Stimulated activated CD8-positive, alpha-beta memory T cell treated with anti-CD3 and anti-CD28 coated beads, Interleukin-7, amount 100 ng/mL, for 48 hours (primary cell): ENCODE data around the gene PDCD7.
"Not testable (repeated sequence)": the region's sequence is repeated elsewhere in the genome, so short reads cannot be mapped to it uniquely, and the experiment has no call there.

Experiments used
- DNase-seq, 2 donors: peaks; one replicate each; pipeline ENCODE4 v3.0.0-alpha.2; 2020; ENCODE audit warnings: low read depth in 1 of 2; ENCODE audit errors: extremely low read depth in 1 of 2

The PDCD7 gene

GRCh38 chr15:65076486-65077290 is 56.9 kb downstream of the PDCD7 start, which contains the start of gene KBTBD13:
KBTBD13 (plus strand) TSS chr15:65076746; CDS start chr15:65076816, 70 bp downstream.
- DNase-seq = no peak

- DNase-seq = not testable (repeated sequence)
Observed at GRCh38 chr15:65075607-65076395, 57.8 kb downstream of the PDCD7 start.

- DNase-seq = not testable (repeated sequence)
Observed at GRCh38 chr15:65074946-65075345, 58.7 kb downstream of the PDCD7 start.

GRCh38 chr15:65072617-65073016 is 61.0 kb downstream of the PDCD7 start:
- no peak for DNase-seq

GRCh38 chr15:65072027-65072426 is 61.6 kb downstream of the PDCD7 start:
- DNase-seq = no peak

- DNase-seq = no peak
Observed at GRCh38 chr15:65071381-65071811, 62.2 kb downstream of the PDCD7 start.

- no peak for DNase-seq
Observed at GRCh38 chr15:65069779-65070546, 63.6 kb downstream of the PDCD7 start.

GRCh38 chr15:65069179-65069578 is 64.4 kb downstream of the PDCD7 start:
- DNase-seq = no peak

GRCh38 chr15:65068403-65068788 is 65.2 kb downstream of the PDCD7 start:
- no peak for DNase-seq

- no peak for DNase-seq
Observed at GRCh38 chr15:65067645-65068402, 65.8 kb downstream of the PDCD7 start, which contains the start of gene RASL12. RASL12 (minus strand) TSS chr15:65067991; CDS start chr15:65067835, 156 bp downstream.
